Ovary (tissue), 9 donors: ENCODE data around the gene RORC. TPM values are rescaled to one million over a fixed set of nuclear protein-coding genes. Genes with fewer than 3 reads are reported as not detected.

ENCODE experiments used
- DNase-seq, 5 donors: peaks; one replicate each; pipeline ENCODE4 v3.0.0-alpha.2; 2019 to 2020
- H3K27ac ChIP-seq, 2 donors: fragments of 200-600 bp; one replicate each; pipeline versions ENCODE4 v1.5.1 to v1.8.0; 2019 to 2022
- H3K27me3 ChIP-seq: fragments of 200-600 bp; one replicate; pipeline ENCODE4 v1.8.0; 2022
- H3K36me3 ChIP-seq: fragments of 200-600 bp; sonication (generic); one replicate; pipeline ENCODE4 v1.5.1; 2019
- H3K4me1 ChIP-seq: one replicate; pipeline ENCODE4 v1.8.1; 2013; ENCODE audit warnings: mild to moderate bottlenecking, moderate library complexity; ENCODE audit not compliant: insufficient read depth
- H3K4me3 ChIP-seq: fragments of 200-600 bp; sonication (generic); one replicate; pipeline ENCODE4 v1.5.1; 2017
- H3K9me3 ChIP-seq, 2 donors: fragments of 200-600 bp in 1 of 2; sonication (generic) in 1 of 2; one replicate each; pipeline versions ENCODE4 v1.5.1 to v1.8.1; 2013 to 2019; ENCODE audit warnings: mild to moderate bottlenecking in 1 of 2, moderate library complexity in 1 of 2
- CTCF ChIP-seq, 3 donors: fragments of 450-650 bp in 2 of 3; fragments of 200-600 bp in 1 of 3; IDR thresholded peaks; one replicate each; pipeline versions ENCODE4 v1.5.1 to v1.8.0; 2016 to 2022; ENCODE audit warnings: antibody characterized with exemption in 3 of 3, mild to moderate bottlenecking in 1 of 3
- EP300 ChIP-seq: sonication (generic); formaldehyde crosslinking; IDR thresholded peaks from one replicate; pipeline ENCODE4 v1.6.1; 2017; ENCODE audit warnings: antibody characterized with exemption
- POLR2A ChIP-seq: fragments of 450-650 bp; IDR thresholded peaks from one replicate; pipeline ENCODE4 v1.6.1; 2017; ENCODE audit warnings: antibody characterized with exemption, mild to moderate bottlenecking, moderate library complexity
- WGBS, 3 donors: extraction: QIAGEN DNeasy Blood & Tissue Kit in 1 of 3; methylation state at CpG; one replicate each; pipeline versions ENCODE4 v1.1.5 to v1.1.7; 2013 to 2017; 5-methylcytosine and 5-hydroxymethylcytosine counted together
- intact Hi-C, 4 donors: fragments of 100-400 bp; cut with DNase I; formaldehyde crosslinking; loops; one replicate each; pipeline versions ENCODE4 v1.11.0 to v1.15.1; 2022 to 2023
- polyA plus RNA-seq, 2 donors: library from polyadenylated mRNA; stranded (reverse); fragments of 200-250 nt in 1 of 2; fragments of 350-450 nt in 1 of 2; fragmentation: Illumina TruSeq in 1 of 2; extraction: RNeasy Lipid Tissue Mini Kit (QIAGEN cat#74804) in 1 of 2; gene quantifications; one replicate each; pipeline ENCODE4 v1.2.3, GENCODE V29; 2013 to 2014
- total RNA-seq, 7 donors: library from RNA; depleted of rRNA in 2 of 7; stranded (reverse); fragments of >200 nt in 2 of 7; fragmentation: NEBNext Ultra II Directional in 3 of 7; extraction: Animal tissue kit (Norgen Biotek cat#: 25700) in 3 of 7; gene quantifications; one replicate each; pipeline versions ENCODE4 v1.1.0 to v1.2.4, GENCODE V29; 2016 to 2023
- donor health status: DM: no; HTN: no; CAD: no; lungs with moderate emphysema.
- donor health status: DM: no; HTN: no; CAD: no.
- donor health status: Bipolar disorder and iron deficiency.
- donor health status: DM: yes; HTN: yes; CAD: no.
- donor health status: DM: no; HTN: no; CAD: no.
- donor health status: DM: yes; HTN: yes; CAD: no.

Gene RORC
- total and polyA plus RNA-seq, 9 donors, result 0.18 to 22.3 (median 0.65) TPM

- Histone ChIP-seq H3K27me3 (no peaks in the 10 kb centered on the region), H3K4me3 (no peak overlapping the region), H3K27ac (no peak overlapping the region), H3K9me3 (no peaks in the 10 kb centered on the region), H3K4me1 (peaks cover 2% of the 10 kb centered on the region), H3K36me3 (no peaks in the 10 kb centered on the region)
- intact Hi-C loops, result no loop called here
- DNase-seq, result no peak
- WGBS, 3 donors, result 90 to 91% (median 91%) methylated on average over 8 of the region's 8 CpGs
- TF ChIP-seq POLR2A, result no peak
- TF ChIP-seq CTCF (IDR thresholded peaks at IDR 0.05), result no peak
- no peak for TF ChIP-seq EP300
Measured at GRCh38 chr1:151846686-151847237, 15.2 kb upstream of the RORC start.

GRCh38 chr1:151846062-151846568, 14.5 kb upstream of the RORC start:
- 47 to 59% (median 52%) methylated on average over 6 of the region's 6 CpGs for WGBS, 3 donors
- H3K27me3 ChIP-seq, result no peaks in the 10 kb centered on the region
- intact Hi-C loops, result no loop called here

GRCh38 chr1:151843398-151843797, 11.8 kb upstream of the RORC start:
- intact Hi-C loops, result no loop called here
- WGBS, 3 donors, result 93 to 96% (median 94%) methylated on average over 2 of the region's 2 CpGs
- no peak for DNase-seq
- Histone ChIP-seq H3K4me3 (no peak overlapping the region), H3K36me3 (no peaks in the 10 kb centered on the region), H3K27me3 (no peaks in the 10 kb centered on the region), H3K27ac (no peak overlapping the region), H3K4me1 (no peaks in the 10 kb centered on the region), H3K9me3 (no peaks in the 10 kb centered on the region)
- TF ChIP-seq CTCF (IDR thresholded peaks at IDR 0.05), result no peak
- TF ChIP-seq POLR2A, result no peak
- TF ChIP-seq EP300, result no peak

More at GRCh38 chr1:151846062-151846568, 14.5 kb upstream of the RORC start:
- Histone ChIP-seq H3K27ac (no peak overlapping the region), H3K9me3 (no peaks in the 10 kb centered on the region), H3K4me3 (no peak overlapping the region), H3K36me3 (no peaks in the 10 kb centered on the region), H3K4me1 (peaks cover 2% of the 10 kb centered on the region)
- DNase-seq, result no peak
- no peak for TF ChIP-seq POLR2A
- TF ChIP-seq EP300, result no peak
- TF ChIP-seq CTCF (IDR thresholded peaks at IDR 0.05), result no peak

- no peak for DNase-seq
- Histone ChIP-seq H3K36me3 (no peaks in the 10 kb centered on the region), H3K4me3 (no peak overlapping the region), H3K9me3 (no peaks in the 10 kb centered on the region), H3K4me1 (no peaks in the 10 kb centered on the region), H3K27me3 (no peaks in the 10 kb centered on the region), H3K27ac (no peak overlapping the region)
- 92 to 94% (median 92%) methylated on average over 2 of the region's 2 CpGs for WGBS, 3 donors
- intact Hi-C loops, result no loop called here
- TF ChIP-seq EP300, result no peak
- no peak for TF ChIP-seq CTCF (IDR thresholded peaks at IDR 0.05)
Measured at GRCh38 chr1:151841141-151841540, 9.5 kb upstream of the RORC start.
